ENCODE results near the gene CCN6. TPM values are rescaled to one million over a fixed set of nuclear protein-coding genes. Genes with fewer than 3 reads are reported as not detected.
A peak's percentile ranks its signal among the peaks of the same experiment; 100 is the strongest.
"Not testable (repeated sequence)": the region's sequence is repeated elsewhere in the genome, so short reads cannot be mapped to it uniquely, and the experiment has no call there.

Gene CCN6
- polyA plus RNA-seq, 10 donors = 0.09 to 0.35 (median 0.18) TPM

GRCh38 chr6:112029045-112029822 lies 24.7 kb upstream of the CCN6 start:
- no peak for DNase-seq

DNA sequence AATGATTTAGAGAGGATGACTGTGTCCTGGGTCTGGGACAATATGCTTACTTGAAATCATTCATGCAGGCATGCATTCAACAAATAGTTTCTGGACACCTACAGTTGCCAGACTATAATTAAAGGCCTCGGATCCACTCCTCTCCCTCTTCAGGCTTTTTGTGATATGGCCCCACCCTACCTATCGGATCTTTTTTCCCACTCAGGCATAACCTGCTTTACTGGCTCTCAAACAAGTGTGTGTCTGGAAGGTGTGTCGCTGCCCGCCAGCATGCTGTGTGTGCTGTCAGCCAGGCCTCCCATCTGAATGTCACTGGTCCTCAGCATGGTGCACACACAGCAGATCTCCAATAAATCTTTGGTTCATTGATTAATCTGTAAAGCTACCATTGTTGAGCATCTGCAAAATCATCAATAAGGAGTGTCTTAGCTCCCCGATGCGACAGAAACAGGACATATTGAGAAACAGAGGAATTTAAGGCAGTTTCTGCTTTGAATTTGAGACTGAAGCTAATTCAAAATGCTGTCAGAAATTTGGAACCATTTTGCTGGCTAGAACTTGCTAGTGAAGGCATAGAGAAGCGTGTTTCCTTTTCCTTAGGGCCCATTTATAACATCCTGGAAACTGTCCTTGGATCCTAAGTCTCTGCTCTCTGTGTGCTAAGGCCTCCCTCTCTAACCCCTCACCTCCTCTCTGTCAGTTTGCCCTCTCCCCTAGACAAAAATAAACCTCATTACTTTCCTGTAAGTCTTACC lies 23.5 kb upstream of the CCN6 start:
- DNase-seq = peak; percentile 32 to 80 (median 66)

- peak; percentile 27 to 80 (median 67) for DNase-seq
Observed at GRCh38 chr6:112030961-112031660, 22.8 kb upstream of the CCN6 start.

- DNase-seq = no peak
Observed at GRCh38 chr6:112031960-112032359, 21.9 kb upstream of the CCN6 start.

DNA sequence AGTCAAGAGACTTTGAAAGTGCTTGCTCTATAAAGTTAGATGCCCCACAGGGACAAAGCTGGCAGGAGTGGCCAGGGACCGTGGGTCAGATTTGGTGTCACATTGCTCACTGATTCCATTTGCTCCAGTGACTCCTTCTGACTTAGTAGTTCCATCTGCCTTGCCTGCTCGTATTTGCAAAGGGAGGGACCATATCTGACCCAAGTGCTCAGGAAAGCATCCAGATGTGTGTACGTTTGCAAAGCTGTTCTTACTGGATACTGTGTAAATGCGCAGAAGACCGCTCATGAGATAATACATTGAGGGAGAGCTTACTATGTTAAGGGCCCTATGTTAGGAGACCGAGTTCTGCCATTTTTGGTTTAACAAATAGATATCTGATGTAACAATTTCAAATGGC lies 21.2 kb upstream of the CCN6 start:
- DNase-seq = no peak

GRCh38 chr6:112033791-112034615 lies 19.9 kb upstream of the CCN6 start:
- no peak for DNase-seq

GRCh38 chr6:112034616-112034995 lies 19.3 kb upstream of the CCN6 start:
- no peak for DNase-seq

DNA sequence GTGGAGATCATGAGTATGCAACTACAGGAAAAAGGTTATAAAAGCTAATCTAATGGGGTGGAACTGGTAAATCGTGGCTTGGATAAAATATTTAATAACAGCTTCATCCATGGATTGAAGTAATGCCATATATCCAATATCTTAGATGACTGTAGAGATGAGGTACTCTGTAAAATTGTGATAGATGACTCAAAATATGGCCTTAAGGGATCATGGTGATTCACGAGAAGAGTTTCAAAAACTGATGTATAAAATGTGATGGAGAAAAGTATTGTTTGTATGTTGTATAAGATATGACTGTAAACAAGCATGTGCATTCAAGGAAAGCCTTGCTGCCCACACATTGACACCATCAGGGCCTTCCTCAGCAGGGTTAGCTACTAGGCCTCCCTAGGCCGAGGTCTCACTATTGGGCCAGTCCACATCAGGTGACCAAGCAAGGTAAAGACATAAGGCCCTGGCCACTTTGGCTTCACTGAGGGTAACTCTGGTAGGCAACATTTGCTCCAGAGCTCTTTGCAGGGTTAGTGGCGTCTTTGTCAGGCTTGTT lies 17.7 kb upstream of the CCN6 start:
- no peak for DNase-seq

- peak in 1 of 3 donors; percentile 77 for DNase-seq
Observed at GRCh38 chr6:112037783-112038216, 16.1 kb upstream of the CCN6 start.

DNA sequence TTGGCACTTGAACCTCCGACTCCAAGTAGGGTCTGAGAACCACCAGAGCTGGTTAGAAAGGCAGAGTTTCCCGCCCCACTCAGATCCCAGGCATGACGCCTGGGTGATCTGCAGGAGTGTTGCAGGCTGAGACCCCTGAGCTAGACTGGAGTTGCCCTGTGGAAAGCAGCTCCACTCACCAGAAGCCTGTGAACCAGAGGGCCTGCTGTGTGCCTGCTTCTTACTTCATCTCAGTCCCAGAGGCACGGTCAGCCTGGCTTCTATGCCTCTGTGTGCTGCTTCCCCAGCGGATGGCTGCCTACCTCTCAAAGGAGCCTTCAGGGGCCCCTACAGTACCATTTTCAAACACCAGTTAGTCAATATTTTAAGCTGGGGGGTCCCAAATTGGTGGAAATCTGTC lies 15.6 kb upstream of the CCN6 start:
- DNase-seq = no peak

DNA sequence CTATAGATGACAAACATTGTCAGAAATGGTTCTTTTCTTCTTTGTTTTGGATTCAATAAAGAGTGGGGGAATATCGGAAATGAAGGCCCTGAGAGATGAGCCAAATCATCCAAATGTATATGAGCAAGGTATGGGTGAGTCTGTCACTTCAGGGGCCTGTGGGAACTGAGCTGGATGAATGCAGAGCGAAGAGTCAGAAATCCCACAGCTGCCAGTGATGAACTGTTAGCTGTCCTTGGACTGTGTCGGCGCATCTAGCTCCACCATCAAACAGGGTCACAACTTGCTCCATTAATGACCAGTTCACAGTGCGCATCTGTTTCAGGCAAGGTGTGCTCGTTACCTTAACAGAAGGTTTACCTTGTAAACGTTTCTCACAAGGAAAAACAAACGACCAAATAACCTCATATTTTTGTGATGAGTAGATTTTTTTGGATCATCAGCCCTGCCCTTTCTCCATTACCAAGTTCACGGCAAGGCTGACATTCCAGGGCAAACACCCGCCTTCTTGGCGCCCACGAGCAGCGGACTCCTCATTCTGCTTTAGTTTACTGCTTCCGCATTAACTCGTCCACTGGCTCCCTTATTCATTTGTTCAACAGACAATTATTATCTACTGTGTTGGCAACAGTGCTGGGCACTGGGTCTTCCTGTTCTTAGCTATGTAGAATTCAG lies 15.0 kb upstream of the CCN6 start:
- DNase-seq = no peak

DNA sequence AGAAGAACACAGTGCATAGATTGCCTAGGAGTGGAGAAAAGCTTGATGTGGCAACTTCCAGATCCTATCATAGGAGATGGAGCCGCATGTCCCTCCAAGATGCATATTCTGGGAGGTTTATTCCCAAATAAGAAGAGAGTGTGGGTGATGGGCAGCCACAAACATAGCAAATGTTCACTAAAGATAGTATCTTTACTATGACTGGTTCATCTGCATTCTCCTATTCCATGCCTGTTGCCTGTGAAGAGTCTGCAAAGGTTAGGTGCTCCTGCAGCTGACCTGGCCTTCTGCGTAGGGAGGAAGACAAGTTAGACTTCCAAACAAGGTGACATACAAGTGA lies 14.5 kb upstream of the CCN6 start:
- no peak for DNase-seq

- no peak for DNase-seq
Observed at GRCh38 chr6:112040956-112041355, 12.9 kb upstream of the CCN6 start.

DNA sequence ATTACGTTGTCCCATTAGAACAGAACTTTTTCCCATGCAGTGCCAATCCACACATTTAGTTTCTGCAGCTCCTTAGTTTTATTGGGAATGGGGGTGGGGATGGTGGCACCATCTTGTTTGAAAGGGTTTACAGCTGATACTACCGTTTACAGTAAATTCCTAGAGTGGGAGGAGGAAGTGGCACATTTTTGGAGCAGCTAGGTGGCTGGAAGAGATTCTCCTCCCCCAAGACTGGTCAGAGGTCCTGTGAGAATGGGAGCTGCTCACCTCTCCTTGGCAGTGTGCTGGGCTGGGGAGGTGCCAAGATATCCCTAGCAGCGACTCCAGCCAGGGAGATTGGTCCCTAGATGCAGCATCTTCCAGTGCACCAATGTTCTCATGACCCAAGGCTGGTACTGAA lies 12.4 kb upstream of the CCN6 start:
- no peak for DNase-seq

DNA sequence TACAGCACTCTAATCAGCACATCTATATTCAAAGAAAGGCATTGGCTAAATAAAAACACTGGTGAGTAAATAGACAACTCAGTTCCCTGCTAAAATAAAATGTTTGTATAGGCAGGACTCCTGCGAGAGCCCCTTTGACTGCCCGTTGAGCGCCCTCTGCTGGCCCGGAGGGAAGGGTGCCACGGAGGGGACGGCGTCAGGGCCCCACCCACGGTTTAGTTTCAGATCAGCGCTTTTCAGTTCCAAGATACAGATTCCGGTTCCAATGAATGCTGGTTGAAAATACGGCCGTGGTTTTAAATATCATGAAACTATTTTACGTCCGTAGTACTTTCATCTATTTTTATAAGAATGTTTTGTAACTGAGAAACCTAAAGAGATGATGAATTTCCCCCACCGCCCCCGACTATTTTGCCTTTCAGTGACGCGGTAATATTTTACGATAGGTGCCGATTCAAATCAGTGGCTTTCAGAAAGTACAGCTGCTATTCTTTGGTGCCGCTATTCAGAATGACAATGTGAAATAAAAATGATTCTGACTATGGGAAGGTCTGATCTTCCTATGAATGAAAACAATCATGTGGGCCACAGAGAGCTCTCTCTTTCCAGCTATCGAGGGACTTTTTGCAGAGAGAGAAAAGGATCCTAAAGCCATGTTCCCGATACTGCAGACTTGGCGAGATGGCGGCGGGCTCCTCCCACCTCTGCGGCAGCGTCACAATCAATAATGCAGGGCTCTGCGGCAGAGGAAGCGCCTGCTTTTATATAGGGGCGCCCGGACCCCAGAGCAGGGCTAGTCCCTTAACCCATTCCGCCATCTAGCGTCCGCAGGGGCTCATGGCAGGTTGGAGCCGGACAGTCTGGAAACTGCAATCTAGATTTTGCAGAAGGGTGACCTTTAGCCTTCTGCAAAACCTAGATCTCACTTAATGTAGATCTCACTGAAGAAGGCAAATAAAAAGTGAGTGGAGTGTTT lies 10.6 kb upstream of the CCN6 start:
- peak; percentile 92 to 97 (median 94) for DNase-seq

- DNase-seq = no peak
Observed at GRCh38 chr6:112044196-112044595, 9.7 kb upstream of the CCN6 start.

- DNase-seq = peak in 1 of 3 donors; percentile 91
Observed at GRCh38 chr6:112044856-112045255, 9.0 kb upstream of the CCN6 start.

- DNase-seq = not testable (repeated sequence)
Observed at GRCh38 chr6:112047523-112047922, 6.4 kb upstream of the CCN6 start.

DNA sequence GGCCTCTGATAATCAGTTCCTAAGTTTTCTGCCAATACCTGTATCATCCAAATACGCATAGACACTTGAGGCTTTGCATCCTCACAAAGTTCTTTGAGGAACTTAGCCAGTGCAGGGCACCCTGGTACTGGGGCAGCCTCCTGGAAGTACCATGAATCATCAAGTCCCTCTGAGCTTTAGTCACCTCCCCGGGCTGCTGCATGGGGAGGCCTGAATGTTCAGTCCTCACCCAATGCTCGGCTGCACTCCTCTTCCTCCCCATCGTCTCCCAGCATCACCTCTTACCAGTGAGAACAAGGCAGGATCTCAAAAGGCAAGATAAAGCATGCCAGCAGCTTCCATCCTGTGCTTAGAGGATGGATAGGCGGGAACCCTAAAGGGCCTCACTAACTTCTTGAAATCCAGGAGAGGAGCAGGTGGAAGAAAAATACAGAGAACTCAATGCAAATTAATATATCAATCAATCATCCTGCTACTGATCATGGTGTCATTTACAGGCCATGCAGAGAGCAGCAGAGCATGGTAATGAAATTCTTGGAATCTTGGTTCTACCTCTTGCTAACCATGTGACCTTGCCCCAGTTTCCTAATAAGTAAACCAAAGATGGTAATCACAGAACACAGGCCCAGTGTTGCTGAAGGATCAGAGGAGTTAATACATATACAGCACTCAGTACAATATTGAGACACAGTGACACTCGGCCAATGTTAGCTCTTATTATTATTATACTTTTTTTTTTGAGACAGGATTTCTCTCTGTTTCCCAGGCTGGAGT lies 4.7 kb upstream of the CCN6 start:
- DNase-seq = no peak

Data from muscle of back (tissue), 11 donors.